Adrenal gland (tissue), 12 donors: ENCODE measurements around the gene TNFRSF12A. TPM values are rescaled to one million over a fixed set of nuclear protein-coding genes. Genes with fewer than 3 reads are reported as not detected.

Experiments
- DNase-seq, 7 donors: peaks; one replicate each; pipeline ENCODE4 v3.0.0-alpha.2; 2019 to 2020
- H3K27ac ChIP-seq, 5 donors: fragments of 200-600 bp; sonication (generic) in 4 of 5; 1 replicate in 3 of 5; 2 replicates in 2 of 5; pipeline versions ENCODE4 v1.5.1 to v1.8.0; 2016 to 2020; ENCODE audit warnings: mild to moderate bottlenecking in 1 of 5
- H3K27me3 ChIP-seq: fragments of 200-600 bp; 2 replicates; pipeline ENCODE4 v1.8.0; 2021
- H3K36me3 ChIP-seq, 2 donors: fragments of 200-600 bp; replicated peaks in 1 of 2; 1 replicate in 1 of 2; 2 replicates in 1 of 2; pipeline versions ENCODE4 v1.5.1 to v1.8.0; 2018 to 2022
- H3K4me1 ChIP-seq, 2 donors: fragments of 200-600 bp; replicated peaks in 1 of 2; 1 replicate in 1 of 2; 2 replicates in 1 of 2; pipeline versions ENCODE4 v1.5.1 to v1.8.0; 2018 to 2021
- H3K4me3 ChIP-seq, 4 donors: fragments of 200-600 bp; sonication (generic) in 3 of 4; one replicate each; pipeline ENCODE4 v1.5.1; 2016 to 2018
- H3K9me3 ChIP-seq, 3 donors: fragments of 200-600 bp; sonication (generic) in 1 of 3; replicated peaks in 1 of 3; 1 replicate in 2 of 3; 2 replicates in 1 of 3; pipeline versions ENCODE4 v1.5.1 to v1.8.0; 2016 to 2021
- POLR2A ChIP-seq, 2 donors: fragments of 450-650 bp; IDR thresholded peaks; one replicate each; pipeline ENCODE4 v1.6.1; 2017; ENCODE audit warnings: antibody characterized with exemption in 2 of 2, mild to moderate bottlenecking in 2 of 2, moderate library complexity in 1 of 2
- WGBS, 4 donors: extraction: QIAGEN DNeasy Blood & Tissue Kit in 2 of 4; methylation state at CpG; one replicate each; pipeline versions ENCODE4 v1.1.5 to v1.1.7; 2013 to 2017; 5-methylcytosine and 5-hydroxymethylcytosine counted together
- intact Hi-C, 2 donors: fragments of 100-400 bp; cut with DNase I; formaldehyde crosslinking; loops; one replicate each; pipeline versions ENCODE4 v1.14.1 to v1.15.0; 2022 to 2023
- polyA plus RNA-seq, 3 donors: library from polyadenylated mRNA; stranded (reverse); fragments of 200-250 nt in 2 of 3; fragments of 350-450 nt in 1 of 3; fragmentation: Illumina TruSeq in 1 of 3; extraction: RNeasy Lipid Tissue Mini Kit (QIAGEN cat#74804) in 1 of 3; gene quantifications; one replicate each; pipeline ENCODE4 v1.2.3, GENCODE V29; 2013 to 2014
- total RNA-seq, 9 donors: library from RNA; depleted of rRNA in 4 of 9; stranded (reverse); fragments of >200 nt in 4 of 9; fragments of 120-200 nt in 1 of 9; fragmentation: NEBNext Ultra II Directional in 1 of 9; extraction: Animal tissue kit (Norgen Biotek cat#: 25700) in 1 of 9; gene quantifications; one replicate each; pipeline versions ENCODE4 v1.1.0 to v1.2.4, GENCODE V29; 2013 to 2023
- TF ChIP-seq, protein P1 (sequence below), 6 experiments: fragments of 450-650 bp in 4 of 6; fragments of 200-600 bp in 2 of 6; sonication (generic) in 1 of 6; IDR thresholded peaks; 1 replicate in 5 of 6; 2 replicates in 1 of 6; pipeline versions ENCODE4 v1.5.1 to v1.8.0; 2016 to 2021; ENCODE audit warnings: antibody characterized with exemption in 6 of 6, mild to moderate bottlenecking in 2 of 6, moderate library complexity in 1 of 6
- donor health status: healthy with polysubstance abuse.
- donor health status: Bipolar disorder and iron deficiency.
- donor health status: DM: yes; HTN: yes; CAD: no.
- donor health status: DM: no; HTN: no; CAD: no.
- donor health status: DM: no; HTN: no; CAD: no.
- donor health status: DM: yes; HTN: yes; CAD: no.

The TNFRSF12A gene
- total and polyA plus RNA-seq, 12 donors: 8.8 to 175 (median 42.6) TPM

- no peaks in the 10 kb centered on the region for H3K36me3 ChIP-seq
- WGBS, 4 donors: 69 to 80% (median 74%) methylated on average over 6 to 13 of the region's 13 CpGs
- no peak overlapping the region for H3K27ac ChIP-seq
- no peak overlapping the region for H3K4me3 ChIP-seq
- intact Hi-C loops: loop anchor here in 1 of 2 donors (5.0 kb wide), 1 partner anchor 36 kb away; no protein-coding TSS in a partner anchor
- no peaks in the 10 kb centered on the region for H3K27me3 ChIP-seq
- no peaks in the 10 kb centered on the region for H3K4me1 ChIP-seq
- H3K9me3 ChIP-seq: no peaks in the 10 kb centered on the region
- TF ChIP-seq POLR2A (IDR thresholded peaks at IDR 0.05): no peak
- TF ChIP-seq, protein P1, sequence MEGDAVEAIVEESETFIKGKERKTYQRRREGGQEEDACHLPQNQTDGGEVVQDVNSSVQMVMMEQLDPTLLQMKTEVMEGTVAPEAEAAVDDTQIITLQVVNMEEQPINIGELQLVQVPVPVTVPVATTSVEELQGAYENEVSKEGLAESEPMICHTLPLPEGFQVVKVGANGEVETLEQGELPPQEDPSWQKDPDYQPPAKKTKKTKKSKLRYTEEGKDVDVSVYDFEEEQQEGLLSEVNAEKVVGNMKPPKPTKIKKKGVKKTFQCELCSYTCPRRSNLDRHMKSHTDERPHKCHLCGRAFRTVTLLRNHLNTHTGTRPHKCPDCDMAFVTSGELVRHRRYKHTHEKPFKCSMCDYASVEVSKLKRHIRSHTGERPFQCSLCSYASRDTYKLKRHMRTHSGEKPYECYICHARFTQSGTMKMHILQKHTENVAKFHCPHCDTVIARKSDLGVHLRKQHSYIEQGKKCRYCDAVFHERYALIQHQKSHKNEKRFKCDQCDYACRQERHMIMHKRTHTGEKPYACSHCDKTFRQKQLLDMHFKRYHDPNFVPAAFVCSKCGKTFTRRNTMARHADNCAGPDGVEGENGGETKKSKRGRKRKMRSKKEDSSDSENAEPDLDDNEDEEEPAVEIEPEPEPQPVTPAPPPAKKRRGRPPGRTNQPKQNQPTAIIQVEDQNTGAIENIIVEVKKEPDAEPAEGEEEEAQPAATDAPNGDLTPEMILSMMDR (IDR thresholded peaks at IDR 0.05): no peak
- no peak for DNase-seq
These were observed 23.9 kb upstream of the TNFRSF12A start for GRCh38 chr16:2996298-2996697.

- Histone ChIP-seq H3K4me3 (no peak overlapping the region), H3K27me3 (no peaks in the 10 kb centered on the region), H3K27ac (no peak overlapping the region), H3K4me1 (peaks cover 0 to 2% of the 10 kb centered on the region in 2 donors), H3K36me3 (no peaks in the 10 kb centered on the region), H3K9me3 (no peaks in the 10 kb centered on the region)
- intact Hi-C loops: loop anchor here in 1 of 2 donors (5.0 kb wide), 1 partner anchor 32 kb away; no protein-coding TSS in a partner anchor
- DNase-seq: no peak
- TF ChIP-seq POLR2A (IDR thresholded peaks at IDR 0.05): no peak
- TF ChIP-seq, protein P1 (IDR thresholded peaks at IDR 0.05): no peak
- 81 to 86% (median 82%) methylated on average over 6 of the region's 6 CpGs for WGBS, 4 donors
These were observed 20.2 kb upstream of the TNFRSF12A start for GRCh38 chr16:2999929-3000328.

- H3K27me3 ChIP-seq: no peaks in the 10 kb centered on the region
- H3K36me3 ChIP-seq: no peaks in the 10 kb centered on the region
- DNase-seq: no peak
- H3K9me3 ChIP-seq: no peaks in the 10 kb centered on the region
- H3K27ac ChIP-seq: no peak overlapping the region
- no peak for TF ChIP-seq POLR2A (IDR thresholded peaks at IDR 0.05)
- TF ChIP-seq, protein P1 (IDR thresholded peaks at IDR 0.05): no peak
- H3K4me1 ChIP-seq: peaks cover 0 to 4% of the 10 kb centered on the region in 2 donors
- H3K4me3 ChIP-seq: no peak overlapping the region
- intact Hi-C loops: no loop called here
- 70 to 100% (median 76%) methylated on average over 1 to 4 of the region's 4 CpGs for WGBS, 4 donors
These were observed 19.6 kb upstream of the TNFRSF12A start for GRCh38 chr16:3000540-3000939.

DNA sequence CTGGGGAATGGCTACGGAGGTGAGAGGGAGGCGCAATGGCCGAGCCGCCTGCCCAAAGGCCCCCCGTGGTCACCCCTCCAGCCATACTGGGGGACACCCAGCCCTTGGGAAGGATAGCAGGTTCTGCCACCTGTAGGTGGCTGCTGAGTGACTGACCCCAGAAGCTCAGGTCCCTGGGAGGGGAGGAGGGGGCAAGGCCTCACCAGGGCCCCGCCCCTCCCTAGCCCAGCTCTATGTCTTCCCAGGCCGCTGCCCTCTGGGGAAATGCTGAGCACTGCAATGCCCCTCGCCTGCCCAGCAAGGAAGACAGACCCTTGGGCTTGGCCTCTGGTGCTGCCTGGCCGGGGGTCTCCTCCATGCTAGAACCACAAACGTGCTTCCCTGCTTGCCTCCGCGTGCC is 18.9 kb upstream of the TNFRSF12A start:
- Histone ChIP-seq H3K4me3 (no peak overlapping the region), H3K9me3 (no peaks in the 10 kb centered on the region), H3K27me3 (no peaks in the 10 kb centered on the region), H3K27ac (no peak overlapping the region), H3K36me3 (no peaks in the 10 kb centered on the region), H3K4me1 (peaks cover 0 to 4% of the 10 kb centered on the region in 2 donors)
- no peak for TF ChIP-seq POLR2A (IDR thresholded peaks at IDR 0.05)
- TF ChIP-seq, protein P1 (IDR thresholded peaks at IDR 0.05): no peak
- intact Hi-C loops: no loop called here
- 64 to 69% (median 65%) methylated on average over 5 to 12 of the region's 12 CpGs; no CpG with 5 or more reads in 1 of the 4 donors for WGBS, 4 donors
- DNase-seq: no peak
